OCI-LY7 (cell line): ENCODE results near the gene VPS35L. TPM values are rescaled to one million over a fixed set of nuclear protein-coding genes. Genes with fewer than 3 reads are reported as not detected.

Experiments used
- BruUV-seq: library from RNA; stranded (reverse); fragments of 400-500 nt; replicated peaks from 2 replicates; lab custom pipeline; 2021; lab: Mats Ljungman, UMichigan
- CTCF ChIA-PET: fragments of 300-600 bp; sonication (Branson Sonifier 250); formaldehyde crosslinking; loops from one replicate; lab custom pipeline; 2022; ENCODE audit warnings: antibody characterized with exemption; ENCODE audit not compliant: unreplicated experiment; lab: Charles Lee
- POLR2A ChIA-PET: fragments of 300-600 bp; sonication (Branson Sonifier 250); formaldehyde crosslinking; loops from one replicate; lab custom pipeline; 2022; ENCODE audit warnings: antibody characterized with exemption; lab: Charles Lee
- DNase-seq: peaks from one replicate; pipeline ENCODE4 v3.0.0-alpha.2; 2015; ENCODE audit warnings: low spot score
- H2AFZ ChIP-seq: fragments of 200-600 bp; sonication (generic), shearing (Covaris generic); 2 replicates; pipeline ENCODE4 v1.6.1; 2014; ENCODE audit warnings: mild to moderate bottlenecking, antibody characterized with exemption, low read length, moderate library complexity
- H3K27ac ChIP-seq: fragments of 200-600 bp; sonication (generic); 2 replicates; pipeline ENCODE4 v1.5.1; 2014; ENCODE audit warnings: mixed run types, low read depth, mild to moderate bottlenecking, moderate library complexity, low read length, inconsistent platforms; ENCODE audit not compliant: poor library complexity, severe bottlenecking
- H3K36me3 ChIP-seq: fragments of 200-600 bp; sonication (generic); 2 replicates; pipeline ENCODE4 v1.6.1; 2014; ENCODE audit warnings: mild to moderate bottlenecking, antibody characterized with exemption, low read length, moderate library complexity, mixed read lengths; ENCODE audit not compliant: insufficient read depth
- H3K4me1 ChIP-seq: fragments of 200-600 bp; sonication (generic); 2 replicates; pipeline ENCODE4 v1.5.1; 2014; ENCODE audit warnings: mild to moderate bottlenecking, low read length; ENCODE audit not compliant: insufficient read depth, poor library complexity, severe bottlenecking
- H3K4me2 ChIP-seq: fragments of 200-600 bp; sonication (generic); 2 replicates; pipeline ENCODE4 v1.6.1; 2014; ENCODE audit warnings: mild to moderate bottlenecking, low read length
- H3K4me3 ChIP-seq: fragments of 200-600 bp; sonication (generic); 2 replicates; pipeline ENCODE4 v1.5.1; 2014; ENCODE audit warnings: mild to moderate bottlenecking, low read depth, low read length; ENCODE audit not compliant: poor library complexity, severe bottlenecking
- H3K79me2 ChIP-seq: fragments of 200-600 bp; sonication (generic); 2 replicates; pipeline ENCODE4 v1.6.1; 2016; ENCODE audit warnings: low read depth, mild to moderate bottlenecking, low read length, moderate library complexity, mixed read lengths; ENCODE audit not compliant: insufficient read depth
- H3K9me2 ChIP-seq: fragments of 200-600 bp; sonication (generic); 2 replicates; pipeline ENCODE4 v1.6.1; 2016; ENCODE audit warnings: mild to moderate bottlenecking, low read length, mixed read lengths; ENCODE audit not compliant: insufficient read depth
- H3K9me3 ChIP-seq: fragments of 200-600 bp; sonication (generic); 2 replicates; pipeline ENCODE4 v1.6.1; 2014; ENCODE audit warnings: mild to moderate bottlenecking, mixed run types, low read length, mixed read lengths
- H4K20me1 ChIP-seq: fragments of 200-600 bp; sonication (generic); 2 replicates; pipeline ENCODE4 v1.6.1; 2014; ENCODE audit warnings: mild to moderate bottlenecking, antibody characterized with exemption, low read length, moderate library complexity, mixed read lengths; ENCODE audit not compliant: insufficient read depth
- EZH2phosphoT487 ChIP-seq: fragments of 200-600 bp; sonication (generic); IDR thresholded peaks from 2 replicates; pipeline ENCODE4 v1.6.1; 2018; ENCODE audit warnings: low read depth, borderline replicate concordance, mild to moderate bottlenecking, mixed run types, antibody characterized with exemption, low read length, moderate library complexity, mixed read lengths
- intact Hi-C: fragments of 100-400 bp; cut with micrococcal nuclease; formaldehyde crosslinking; loops from one replicate; pipeline ENCODE4 v1.10.0; 2022; ENCODE audit not compliant: unreplicated experiment
- total RNA-seq, 2 experiments: library from RNA; depleted of rRNA in 1 of 2; stranded (reverse); fragments of >200 nt in 1 of 2; shearing (Covaris generic) in 1 of 2; gene quantifications; 2 replicates each; pipeline ENCODE4 v1.2.3, GENCODE V29; 2014 to 2022
- TF ChIP-seq, protein P1 (sequence below): fragments of 200-600 bp; sonication (generic); conservative IDR thresholded peaks from 2 replicates; pipeline ENCODE4 v1.5.1; 2014; ENCODE audit warnings: mild to moderate bottlenecking, antibody characterized with exemption, low read length, moderate library complexity, mixed read lengths

The VPS35L gene
- total RNA-seq, 2 experiments from 2014 or later = 16.5 to 65.2 TPM

DNA sequence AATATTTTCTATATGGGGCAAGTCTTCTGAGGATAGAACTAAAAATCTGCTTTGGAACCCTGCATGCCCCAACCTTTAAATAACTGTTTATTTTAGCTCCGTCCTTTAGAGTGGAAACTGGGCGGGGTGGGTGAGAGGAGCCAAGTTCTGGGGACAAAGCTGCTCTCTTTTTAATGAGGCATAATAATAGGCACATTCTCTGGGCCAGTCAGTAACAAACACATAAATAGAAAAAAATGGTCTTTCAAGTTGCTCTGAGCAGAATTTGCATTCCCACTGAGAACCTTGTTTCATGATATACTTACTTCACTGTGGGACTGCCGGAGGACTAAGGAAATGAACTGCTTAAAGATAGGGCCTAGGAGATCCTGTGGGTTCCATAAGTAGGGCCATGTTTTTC, 111.0 kb downstream of the VPS35L start:
- no peaks in the 10 kb centered on the region for H3K4me1 ChIP-seq
- DNase-seq = no peak
- H3K9me2 ChIP-seq = no peaks in the 10 kb centered on the region
- H2AFZ ChIP-seq = no peak overlapping the region
- H4K20me1 ChIP-seq = no peaks in the 10 kb centered on the region
- no TSS peak for BruUV-seq
- H3K36me3 ChIP-seq = peaks cover 26% of the 10 kb centered on the region
- intact Hi-C loops = no loop called here
- TF ChIP-seq, protein P1, sequence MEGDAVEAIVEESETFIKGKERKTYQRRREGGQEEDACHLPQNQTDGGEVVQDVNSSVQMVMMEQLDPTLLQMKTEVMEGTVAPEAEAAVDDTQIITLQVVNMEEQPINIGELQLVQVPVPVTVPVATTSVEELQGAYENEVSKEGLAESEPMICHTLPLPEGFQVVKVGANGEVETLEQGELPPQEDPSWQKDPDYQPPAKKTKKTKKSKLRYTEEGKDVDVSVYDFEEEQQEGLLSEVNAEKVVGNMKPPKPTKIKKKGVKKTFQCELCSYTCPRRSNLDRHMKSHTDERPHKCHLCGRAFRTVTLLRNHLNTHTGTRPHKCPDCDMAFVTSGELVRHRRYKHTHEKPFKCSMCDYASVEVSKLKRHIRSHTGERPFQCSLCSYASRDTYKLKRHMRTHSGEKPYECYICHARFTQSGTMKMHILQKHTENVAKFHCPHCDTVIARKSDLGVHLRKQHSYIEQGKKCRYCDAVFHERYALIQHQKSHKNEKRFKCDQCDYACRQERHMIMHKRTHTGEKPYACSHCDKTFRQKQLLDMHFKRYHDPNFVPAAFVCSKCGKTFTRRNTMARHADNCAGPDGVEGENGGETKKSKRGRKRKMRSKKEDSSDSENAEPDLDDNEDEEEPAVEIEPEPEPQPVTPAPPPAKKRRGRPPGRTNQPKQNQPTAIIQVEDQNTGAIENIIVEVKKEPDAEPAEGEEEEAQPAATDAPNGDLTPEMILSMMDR = no peak
- TF ChIP-seq EZH2phosphoT487 = no peak
- no peaks in the 10 kb centered on the region for H3K79me2 ChIP-seq
- no peak overlapping the region for H3K27ac ChIP-seq
- peaks cover 5% of the 10 kb centered on the region; the same call in 1 of the 2 replicates for H3K9me3 ChIP-seq
- H3K4me3 ChIP-seq = no peak overlapping the region
- ChIA-PET POLR2A (no interaction called here), CTCF (no interaction called here)
- no peak overlapping the region for H3K4me2 ChIP-seq

DNA sequence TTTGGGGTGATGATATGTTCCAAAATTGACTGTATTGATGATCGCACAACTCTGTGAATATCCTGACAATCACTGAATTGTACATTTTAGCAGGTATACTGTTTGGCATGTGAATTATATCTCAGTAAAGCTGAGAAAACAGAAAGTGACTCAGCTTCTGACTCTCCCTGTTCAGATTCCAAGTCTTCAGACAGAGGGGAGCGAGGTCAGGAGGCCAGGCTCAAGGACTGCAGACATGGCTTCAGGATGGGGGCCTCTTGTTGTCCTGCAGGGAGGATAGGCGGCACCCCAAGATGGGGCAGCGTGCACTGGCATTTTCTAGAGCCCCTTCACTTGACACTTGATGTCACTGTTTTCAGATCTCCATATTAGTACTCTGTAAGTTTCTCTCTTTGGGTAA, 116.9 kb downstream of the VPS35L start:
- no peaks in the 10 kb centered on the region for H3K79me2 ChIP-seq
- POLR2A ChIA-PET = interaction anchor here (1.1 kb wide), 1 partner anchor 9 kb away, joined by 4 read pairs; no protein-coding TSS in a partner anchor
- no TSS peak for BruUV-seq

DNA sequence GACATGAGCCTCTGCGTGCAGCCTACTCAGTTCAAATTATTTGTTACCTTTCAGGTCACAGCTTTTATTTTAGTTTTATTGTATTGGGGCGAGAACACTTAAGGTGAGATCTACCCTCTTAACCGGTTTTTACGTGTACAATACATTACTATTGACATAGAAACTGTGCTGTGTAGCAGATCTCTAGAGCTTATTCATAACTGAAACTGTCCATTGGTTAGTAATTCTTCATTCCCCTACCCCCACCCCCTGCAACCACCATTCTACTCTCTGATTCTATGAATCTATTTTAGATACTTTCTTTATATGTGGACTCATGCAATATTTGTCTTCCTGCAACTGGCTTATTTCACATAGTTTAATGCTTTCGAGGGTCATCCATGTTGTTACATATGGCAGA, 119.0 kb downstream of the VPS35L start:
- ChIA-PET POLR2A (interaction anchor here (0.7 kb wide), 1 partner anchor 37 kb away, joined by 5 read pairs; no protein-coding TSS in a partner anchor), CTCF (no interaction called here)
- no peak overlapping the region for H2AFZ ChIP-seq
- H3K36me3 ChIP-seq = peaks cover 4% of the 10 kb centered on the region; the same call in 1 of the 2 replicates
- intact Hi-C loops = no loop called here
- TF ChIP-seq, protein P1 = no peak
- TF ChIP-seq EZH2phosphoT487 = no peak
- no peaks in the 10 kb centered on the region for H3K9me2 ChIP-seq
- H3K79me2 ChIP-seq = no peaks in the 10 kb centered on the region
- BruUV-seq = no TSS peak
- H3K4me2 ChIP-seq = no peak overlapping the region
- no peaks in the 10 kb centered on the region for H4K20me1 ChIP-seq
- DNase-seq = no peak
- no peak overlapping the region for H3K27ac ChIP-seq
- H3K9me3 ChIP-seq = no peaks in the 10 kb centered on the region
- no peak overlapping the region for H3K4me3 ChIP-seq
- no peaks in the 10 kb centered on the region for H3K4me1 ChIP-seq

More for the DNA sequence above, 116.9 kb downstream of the VPS35L start:
- Histone ChIP-seq H3K9me2 (no peaks in the 10 kb centered on the region), H3K36me3 (peaks cover 9% of the 10 kb centered on the region; the same call in 1 of the 2 replicates), H3K4me3 (no peak overlapping the region), H3K4me1 (no peaks in the 10 kb centered on the region), H4K20me1 (no peaks in the 10 kb centered on the region), H3K27ac (no peak overlapping the region), H2AFZ (no peak overlapping the region), H3K4me2 (no peak overlapping the region), H3K9me3 (no peaks in the 10 kb centered on the region)
- CTCF ChIA-PET = no interaction called here
- intact Hi-C loops = no loop called here
- no peak for TF ChIP-seq EZH2phosphoT487
- TF ChIP-seq, protein P1 = no peak
- DNase-seq = no peak
